Neural cell (in vitro differentiated cells): ENCODE measurements around the gene PCK1.

ENCODE experiments used
- EZH2 ChIP-seq: fragments of 200-600, 300-800 bp; shearing (Covaris generic), sonication (generic); IDR thresholded peaks from 2 replicates; pipeline ENCODE4 v1.6.1; 2014; ENCODE audit warnings: antibody characterized with exemption, low read length, borderline replicate concordance, mild to moderate bottlenecking; ENCODE audit not compliant: insufficient read depth, poor library complexity, severe bottlenecking
- RAD21 ChIP-seq: fragments of 450-650 bp; conservative IDR thresholded peaks from 2 replicates; pipeline ENCODE4 v1.6.1; 2014; ENCODE audit warnings: antibody characterized with exemption, mild to moderate bottlenecking, moderate library complexity
- REST ChIP-seq: IDR thresholded peaks from 2 replicates; pipeline ENCODE4 v1.6.1; 2012; ENCODE audit warnings: borderline replicate concordance

- TF ChIP-seq RAD21: no peak
- no peak for TF ChIP-seq EZH2
- TF ChIP-seq REST: no peak
Measured at GRCh38 chr20:57570145-57570850, 9.4 kb downstream of the PCK1 start.
